OCI-LY1 (cell line): Measurements from ENCODE around the gene PRUNE2.

ENCODE experiments used
- CTCF ChIP-seq: fragments of 200-600 bp; sonication (generic), shearing (Covaris generic); IDR thresholded peaks from 2 replicates; pipeline ENCODE4 v1.5.1; 2017; ENCODE audit warnings: mild to moderate bottlenecking, antibody characterized with exemption, low read length, moderate library complexity, mixed read lengths
- EZH2 ChIP-seq: fragments of 200-600 bp; sonication (generic), shearing (Covaris generic); IDR thresholded peaks from 2 replicates; pipeline ENCODE4 v1.8.0; 2017; ENCODE audit warnings: borderline replicate concordance, mixed run types, mild to moderate bottlenecking, antibody characterized with exemption, low read length, moderate library complexity, mixed read lengths

DNA sequence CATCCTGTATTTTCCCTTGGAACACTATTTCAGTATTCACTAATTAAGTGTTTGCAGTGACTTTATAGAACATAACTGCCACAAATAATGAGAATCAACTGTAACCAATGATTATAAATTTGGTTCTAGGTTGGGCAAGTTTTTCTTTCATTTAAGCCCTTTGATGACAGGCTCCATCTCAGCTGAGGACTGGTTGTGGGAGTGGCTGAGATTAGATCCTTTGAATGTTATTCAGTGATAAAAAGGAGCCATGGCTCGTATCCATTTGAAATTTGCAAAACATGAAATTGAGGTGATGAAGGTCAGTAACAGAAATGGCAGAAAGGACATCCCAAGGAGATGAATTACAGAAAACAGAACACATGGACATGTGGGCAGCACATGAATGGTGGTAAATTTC is 279.8 kb downstream of the PRUNE2 start:
- TF ChIP-seq EZH2: no peak
- no peak for TF ChIP-seq CTCF
